LNCAP (cell line): ENCODE data around the gene LMX1A.

Experiments used
- CTCF ChIP-seq: fragments of 450-650 bp; IDR thresholded peaks from 2 replicates; pipeline ENCODE4 v1.5.1; 2017; ENCODE audit warnings: mild to moderate bottlenecking

Gene LMX1A

GRCh38 chr1:165207853-165208515 lies 148.5 kb downstream of the LMX1A start:
- TF ChIP-seq CTCF = no peak

- TF ChIP-seq CTCF = no peak
These were observed 151.4 kb downstream of the LMX1A start for GRCh38 chr1:165205145-165205544.

GRCh38 chr1:165204548-165204947 lies 152.0 kb downstream of the LMX1A start:
- no peak for TF ChIP-seq CTCF

GRCh38 chr1:165191087-165191486 lies 165.4 kb downstream of the LMX1A start:
- no peak for TF ChIP-seq CTCF

- TF ChIP-seq CTCF = no peak
These were observed 166.6 kb downstream of the LMX1A start for GRCh38 chr1:165189913-165190312.

GRCh38 chr1:165189011-165189410 lies 167.5 kb downstream of the LMX1A start:
- no peak for TF ChIP-seq CTCF

GRCh38 chr1:165187031-165188009 lies 169.2 kb downstream of the LMX1A start:
- TF ChIP-seq CTCF = no peak
